AG10803 (cell line): ENCODE measurements around the gene LRIT2.
"Not testable (repeated sequence)": the region's sequence is repeated elsewhere in the genome, so short reads cannot be mapped to it uniquely, and the experiment has no call there.

Experiments used
- DNase-seq: peaks from one replicate; pipeline ENCODE4 v3.0.0; 2010; ENCODE audit warnings: low read depth
- H3K4me3 ChIP-seq: 2 replicates; pipeline ENCODE4 v1.5.1; 2011; ENCODE audit warnings: mild to moderate bottlenecking, low read length, control low read depth
- CTCF ChIP-seq: conservative IDR thresholded peaks from 2 replicates; pipeline ENCODE4 v1.5.1; 2011; ENCODE audit warnings: mild to moderate bottlenecking, low read length, control low read depth, inconsistent platforms

LRIT2 gene

GRCh38 chr10:84176351-84176750 is 49.0 kb downstream of the LRIT2 start:
- TF ChIP-seq CTCF = no peak
- no peak overlapping the region for H3K4me3 ChIP-seq
- no peak for DNase-seq

GRCh38 chr10:84175436-84175835 is 49.9 kb downstream of the LRIT2 start:
- H3K4me3 ChIP-seq = no peak overlapping the region
- DNase-seq = no peak
- TF ChIP-seq CTCF = no peak

GRCh38 chr10:84173501-84173929 is 51.8 kb downstream of the LRIT2 start, which contains the start of gene GPR15LG:
TSS of gene GPR15LG (plus strand) at chr10:84173801. CDS start at chr10:84173852, 51 bp downstream.
- no peak within 1 kb of the TSS for H3K4me3 ChIP-seq
- TF ChIP-seq CTCF = no peak
- DNase-seq = no peak

- no peak for DNase-seq
- no peak for TF ChIP-seq CTCF
- H3K4me3 ChIP-seq = no peak overlapping the region
These were observed 52.6 kb downstream of the LRIT2 start for GRCh38 chr10:84172467-84173356.

GRCh38 chr10:84171700-84172466 is 53.5 kb downstream of the LRIT2 start:
- not testable (repeated sequence) for H3K4me3 ChIP-seq

GRCh38 chr10:84171237-84171636 is 54.1 kb downstream of the LRIT2 start:
- not testable (repeated sequence) for H3K4me3 ChIP-seq

More at GRCh38 chr10:84171700-84172466, 53.5 kb downstream of the LRIT2 start:
- DNase-seq = not testable (repeated sequence)

More at GRCh38 chr10:84171237-84171636, 54.1 kb downstream of the LRIT2 start:
- not testable (repeated sequence) for DNase-seq
